GM18517 (cell line): ENCODE measurements around the gene ZAP70.
"Not testable (repeated sequence)": the region's sequence is repeated elsewhere in the genome, so short reads cannot be mapped to it uniquely, and the experiment has no call there.

Experiments
- ATAC-seq: cut with Tn5 transposase; IDR thresholded peaks from one replicate; pipeline ENCODE4 v1.9.1; 2021; ENCODE audit warnings: mild to moderate bottlenecking, moderate library complexity; ENCODE audit not compliant: unreplicated experiment

ZAP70 gene

DNA sequence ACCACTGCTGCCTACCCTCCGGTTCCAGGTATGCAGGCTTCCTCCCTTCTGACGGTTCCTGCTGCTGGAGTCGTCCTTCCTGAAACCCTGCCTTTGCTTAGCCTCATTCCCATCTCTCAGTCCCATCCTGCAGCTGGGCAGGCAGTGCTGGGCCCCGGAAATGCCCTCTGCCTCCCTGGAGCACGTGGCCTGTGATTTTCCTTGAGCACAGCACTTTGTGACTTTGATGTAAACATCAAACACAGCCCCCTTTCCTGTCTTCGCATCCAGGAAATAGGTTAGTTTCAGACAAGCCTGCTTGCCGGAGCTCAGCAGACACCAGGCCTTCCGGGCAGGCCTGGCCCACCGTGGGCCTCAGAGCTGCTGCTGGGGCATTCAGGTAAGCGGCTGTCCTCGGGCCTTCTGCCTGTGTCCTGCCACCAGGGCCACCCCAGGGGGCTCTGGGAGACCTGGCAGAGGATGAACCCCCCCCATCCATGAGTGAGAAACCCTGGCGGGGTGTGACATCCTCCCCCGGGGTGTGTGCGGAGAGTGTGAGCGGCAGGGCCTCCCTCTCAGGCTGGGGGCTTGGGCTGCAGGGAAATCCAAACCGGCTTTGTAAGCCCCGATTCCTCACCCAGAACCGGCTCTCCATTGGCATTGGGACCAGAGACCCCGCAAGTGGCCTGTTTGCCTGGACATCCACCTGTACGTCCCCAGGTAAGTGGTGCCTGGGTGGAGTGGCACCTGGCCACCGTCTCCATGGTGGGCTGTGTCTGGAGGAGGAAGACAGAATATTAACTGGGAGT lies at the start of gene ZAP70:
TSS of gene ZAP70 (plus strand) at position 281 of the 788 bp plus-strand sequence. CDS start 10,461 bp downstream, outside the sequence.
- ATAC-seq, result no peak

GRCh38 chr2:97663626-97663961 lies 49.8 kb upstream of the ZAP70 start:
- ATAC-seq, result no peak

GRCh38 chr2:97663962-97664635 lies 49.3 kb upstream of the ZAP70 start, which contains the start of gene ACTR1B:
TSS of gene ACTR1B (minus strand) at chr2:97664044. CDS start at chr2:97663890, 154 bp downstream.
- ATAC-seq, result peak; percentile 93

GRCh38 chr2:97664636-97664970 lies 48.8 kb upstream of the ZAP70 start:
- no peak for ATAC-seq

- no peak for ATAC-seq
Measured at GRCh38 chr2:97669448-97669847, 43.9 kb upstream of the ZAP70 start, which contains the start of gene C2orf92. TSS of gene C2orf92 (plus strand) at chr2:97669713. CDS start at chr2:97669789, 76 bp downstream.

DNA sequence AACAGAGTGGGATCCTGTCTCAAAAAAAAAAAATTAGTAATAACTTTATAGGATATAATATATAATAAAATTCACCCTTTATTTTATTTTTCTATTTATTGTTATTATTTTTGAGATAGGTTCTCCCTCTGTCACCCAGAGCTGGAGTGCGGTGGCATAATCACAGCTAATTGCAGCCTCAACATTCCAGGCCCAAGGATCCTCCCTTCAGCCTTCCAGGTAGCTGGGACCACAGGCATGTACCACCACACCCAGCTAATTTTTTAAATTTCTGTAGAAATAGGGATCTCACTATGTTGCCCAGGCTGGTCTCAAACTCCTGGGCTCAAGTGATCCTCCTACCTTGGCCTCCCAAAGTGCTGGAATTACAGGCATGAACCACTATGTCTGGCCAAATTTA lies 42.9 kb upstream of the ZAP70 start:
- no peak for ATAC-seq

- ATAC-seq, result no peak
Measured at GRCh38 chr2:97671526-97671925, 41.9 kb upstream of the ZAP70 start.

GRCh38 chr2:97672606-97673140 lies 40.7 kb upstream of the ZAP70 start:
- ATAC-seq, result not testable (repeated sequence)

GRCh38 chr2:97673182-97673914 lies 40.0 kb upstream of the ZAP70 start:
- no peak for ATAC-seq

DNA sequence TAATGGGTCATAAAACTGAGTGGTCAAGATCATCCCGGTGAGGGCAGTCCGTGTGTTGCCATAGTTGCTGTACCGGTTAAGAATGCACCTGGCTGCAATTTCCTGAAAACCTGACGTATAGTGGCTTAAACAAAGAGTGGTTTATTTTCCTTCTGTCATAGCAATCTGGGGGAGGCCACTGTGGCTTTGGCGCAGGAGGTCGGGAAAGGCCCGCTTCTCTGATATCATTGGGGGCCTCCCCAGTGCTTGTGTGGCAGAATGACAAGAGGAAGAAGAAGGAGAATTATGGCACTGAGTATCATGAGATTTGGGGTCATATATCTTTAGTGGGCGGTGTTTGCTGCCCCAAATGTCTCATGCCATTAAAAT lies 39.5 kb upstream of the ZAP70 start:
- ATAC-seq, result no peak

- no peak for ATAC-seq
Measured at GRCh38 chr2:97675430-97676113, 37.8 kb upstream of the ZAP70 start.

DNA sequence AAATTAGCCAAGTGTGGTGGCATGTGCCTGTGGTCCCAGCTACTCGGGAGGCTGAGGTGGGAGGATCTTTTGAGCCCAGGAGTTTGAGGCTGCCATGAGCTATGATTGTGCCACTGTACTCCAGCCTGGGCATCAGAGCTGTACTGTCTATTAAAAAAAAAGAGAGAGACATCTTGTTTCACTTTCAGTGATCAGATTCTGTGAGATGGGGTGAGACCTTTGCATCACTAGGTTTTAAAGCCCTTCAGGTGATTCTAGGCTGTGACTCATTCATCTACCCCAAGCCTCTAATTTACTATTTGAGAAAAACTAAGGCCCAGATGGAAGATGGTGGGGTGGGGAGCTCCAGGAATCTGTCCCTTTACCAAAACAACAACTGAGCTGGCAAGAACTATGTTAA lies 36.8 kb upstream of the ZAP70 start:
- ATAC-seq, result no peak

GRCh38 chr2:97677480-97677879 lies 35.9 kb upstream of the ZAP70 start:
- ATAC-seq, result no peak

DNA sequence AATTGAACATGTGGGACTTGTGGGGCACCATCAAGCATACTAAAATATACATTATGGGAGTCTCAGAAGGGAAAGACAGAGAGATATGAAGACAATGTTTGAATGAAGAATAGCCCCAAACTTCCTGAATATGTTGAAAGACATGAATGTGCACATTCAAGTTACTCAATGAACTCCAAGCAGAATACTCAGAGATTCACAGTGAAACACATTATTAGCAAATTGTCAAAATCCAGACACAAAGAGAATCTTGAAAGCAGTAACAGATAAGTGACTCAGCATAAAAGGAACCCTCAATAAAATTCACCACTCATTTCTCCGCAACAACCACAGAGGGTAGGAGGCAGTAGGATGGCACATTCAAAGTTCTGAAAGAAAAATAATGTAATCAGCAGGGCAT lies 35.1 kb upstream of the ZAP70 start:
- no peak for ATAC-seq

DNA sequence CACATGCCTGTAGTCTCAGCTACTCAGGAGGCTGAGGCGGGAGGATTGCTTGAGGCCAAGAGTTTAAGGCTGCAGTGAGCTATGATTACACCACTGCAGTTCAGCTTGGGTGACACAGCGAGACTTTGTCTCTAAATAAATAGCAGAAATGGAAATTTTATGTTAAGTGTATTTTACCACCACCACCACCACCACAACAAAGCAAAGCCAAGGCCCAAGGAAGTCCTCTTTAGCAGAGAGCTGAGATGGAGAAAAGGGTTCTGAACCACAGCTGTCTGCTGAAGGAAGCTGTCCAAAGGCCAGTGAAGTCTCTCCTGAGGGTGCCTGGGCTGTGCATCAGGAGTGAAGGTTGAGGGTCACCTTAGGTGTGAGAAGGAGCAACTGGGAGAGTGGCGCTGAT lies 26.1 kb upstream of the ZAP70 start:
- ATAC-seq, result not testable (repeated sequence)

DNA sequence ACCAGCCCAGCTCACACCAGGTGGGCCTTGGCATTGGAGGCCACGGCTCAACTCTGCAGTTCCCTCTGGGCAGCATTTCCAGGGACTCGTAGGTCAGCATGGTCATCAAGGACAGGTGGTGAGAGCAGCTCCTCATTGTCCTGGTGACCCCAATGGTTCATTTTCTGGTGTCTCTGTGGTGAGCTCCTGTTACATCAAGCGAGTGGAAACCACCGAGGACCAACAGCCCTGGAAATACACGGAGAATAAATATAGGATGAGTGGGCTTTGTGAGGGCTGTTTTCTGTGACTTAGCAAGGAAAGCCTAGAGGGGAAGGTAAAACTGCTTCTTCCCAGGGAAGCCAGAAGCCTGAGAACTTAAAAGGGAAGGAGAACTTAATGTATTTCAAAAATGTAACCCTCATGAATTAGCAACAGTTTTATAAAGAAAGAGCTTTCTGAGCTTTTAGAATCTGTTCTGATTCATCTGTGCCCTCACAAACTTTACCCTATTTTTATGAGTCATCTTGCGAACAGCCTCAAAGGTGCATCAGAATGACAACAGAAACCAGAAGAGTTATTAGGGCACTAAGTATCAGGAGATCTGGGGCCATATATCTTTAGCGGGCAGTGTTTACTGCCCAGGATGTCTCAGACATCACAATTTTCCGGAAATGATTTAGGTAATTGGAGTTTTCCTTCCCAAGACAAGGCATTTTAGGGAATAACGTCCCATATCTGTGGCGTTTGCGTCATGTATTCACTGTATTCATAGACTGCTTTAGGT lies 25.1 kb upstream of the ZAP70 start:
- ATAC-seq, result no peak

- no peak for ATAC-seq
Measured at GRCh38 chr2:97691166-97691565, 22.2 kb upstream of the ZAP70 start.

DNA sequence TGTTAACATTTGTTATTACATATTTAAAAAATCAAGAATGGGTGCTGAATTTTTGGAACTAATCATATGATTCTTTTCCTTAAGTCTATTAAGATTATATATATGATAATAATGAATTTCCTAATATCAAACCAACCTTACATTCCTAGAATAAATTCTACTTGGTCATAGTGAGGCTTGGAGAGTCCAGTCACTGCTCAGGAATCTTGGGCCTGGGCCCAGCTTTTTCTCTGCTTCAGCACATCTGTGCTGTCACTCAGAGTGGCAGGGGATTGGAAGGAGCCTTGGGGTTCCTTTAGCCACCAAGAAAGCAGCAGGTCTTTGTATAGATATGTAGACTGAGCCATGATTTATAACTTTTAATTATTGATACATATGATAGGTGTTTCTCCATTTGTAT lies 19.9 kb upstream of the ZAP70 start:
- ATAC-seq, result no peak

- no peak for ATAC-seq
Measured at GRCh38 chr2:97695744-97696143, 17.6 kb upstream of the ZAP70 start.
